IPS-15b (cell line): Measurements from ENCODE around the gene CLHC1.

Source experiments
- H3K27me3 ChIP-seq: one replicate; pipeline ENCODE4 v1.6.1; 2013; ENCODE audit warnings: low read length; ENCODE audit not compliant: control insufficient read depth, insufficient read depth
- H3K36me3 ChIP-seq: one replicate; pipeline ENCODE4 v1.6.1; 2013; ENCODE audit warnings: low read length; ENCODE audit not compliant: control insufficient read depth, insufficient read depth
- H3K4me1 ChIP-seq: one replicate; pipeline ENCODE4 v1.6.1; 2013; ENCODE audit warnings: mild to moderate bottlenecking, low read length; ENCODE audit not compliant: control insufficient read depth, insufficient read depth
- H3K4me3 ChIP-seq: one replicate; pipeline ENCODE4 v1.5.1; 2013; ENCODE audit warnings: low read depth, low read length
- H3K9ac ChIP-seq: one replicate; pipeline ENCODE4 v1.6.1; 2013; ENCODE audit warnings: low read depth, mild to moderate bottlenecking, low read length
- H3K9me3 ChIP-seq: one replicate; pipeline ENCODE4 v1.6.1; 2013; ENCODE audit warnings: mild to moderate bottlenecking, low read length; ENCODE audit not compliant: control insufficient read depth, insufficient read depth

The CLHC1 gene

DNA sequence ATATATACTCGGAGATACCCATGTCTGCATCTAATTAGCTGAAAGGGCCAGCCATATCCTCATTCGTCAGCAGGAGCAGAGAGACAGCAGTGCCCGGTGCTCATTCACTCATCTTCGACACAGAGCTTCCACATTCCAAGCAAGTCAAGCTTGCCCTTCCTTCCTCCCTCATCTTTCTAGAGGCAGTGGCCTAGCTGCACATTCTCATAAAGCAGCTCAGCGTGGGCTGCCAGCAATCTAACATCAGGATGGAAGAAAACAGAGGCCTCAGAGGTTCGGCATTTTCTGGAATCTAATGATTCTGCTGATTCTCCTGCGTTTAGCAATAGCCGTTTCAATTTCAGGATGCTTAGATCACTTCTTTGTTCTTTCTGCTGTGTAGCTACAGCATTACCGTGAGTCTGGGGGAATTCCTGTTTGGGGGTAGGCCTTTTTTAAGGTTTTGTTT is 68.8 kb downstream of the CLHC1 start:
- Histone ChIP-seq H3K27me3 (no peaks in the 10 kb centered on the region), H3K4me3 (no peak overlapping the region), H3K4me1 (peaks cover 11% of the 10 kb centered on the region)

DNA sequence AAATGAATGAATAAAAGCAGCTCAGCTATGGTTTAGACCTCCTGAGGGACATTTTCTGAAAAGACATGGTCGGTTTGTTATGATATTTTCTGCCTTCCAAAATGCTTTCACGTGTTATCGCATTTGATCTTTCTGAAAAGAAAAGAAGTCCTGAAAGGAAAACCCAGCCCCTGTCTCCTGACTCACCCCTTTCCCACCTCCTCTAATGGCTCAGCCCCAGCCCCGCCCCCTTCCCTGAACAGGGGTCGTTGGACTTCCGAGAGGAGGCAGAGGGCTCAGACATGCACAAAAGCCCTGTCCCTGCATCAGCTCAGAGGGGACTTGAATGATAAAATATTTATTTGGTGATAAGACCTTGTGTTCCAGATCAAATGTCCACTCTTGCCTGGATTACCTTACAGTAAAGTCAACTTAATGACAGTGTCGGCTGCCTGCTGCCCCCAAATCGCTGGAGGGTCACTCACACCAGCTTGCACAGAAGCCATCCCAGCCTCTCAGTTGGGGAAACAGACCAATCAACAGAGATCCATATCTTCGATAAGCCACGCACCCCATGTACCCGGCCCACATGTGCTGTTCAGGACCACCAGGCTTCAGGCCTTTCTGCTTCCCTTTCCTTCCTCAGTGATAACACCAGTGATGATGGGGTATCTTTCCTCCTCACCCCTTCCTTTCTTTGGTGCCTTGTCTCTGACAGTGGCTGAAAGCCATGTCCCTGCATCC is 69.6 kb downstream of the CLHC1 start:
- H3K9me3 ChIP-seq = no peaks in the 10 kb centered on the region
- H3K9ac ChIP-seq = no peak overlapping the region
- H3K4me3 ChIP-seq = no peak overlapping the region
- H3K4me1 ChIP-seq = peaks cover 4% of the 10 kb centered on the region
- H3K36me3 ChIP-seq = no peaks in the 10 kb centered on the region
- no peaks in the 10 kb centered on the region for H3K27me3 ChIP-seq

More for the DNA sequence above, 68.8 kb downstream of the CLHC1 start:
- no peak overlapping the region for H3K9ac ChIP-seq
- H3K9me3 ChIP-seq = no peaks in the 10 kb centered on the region
- no peaks in the 10 kb centered on the region for H3K36me3 ChIP-seq

DNA sequence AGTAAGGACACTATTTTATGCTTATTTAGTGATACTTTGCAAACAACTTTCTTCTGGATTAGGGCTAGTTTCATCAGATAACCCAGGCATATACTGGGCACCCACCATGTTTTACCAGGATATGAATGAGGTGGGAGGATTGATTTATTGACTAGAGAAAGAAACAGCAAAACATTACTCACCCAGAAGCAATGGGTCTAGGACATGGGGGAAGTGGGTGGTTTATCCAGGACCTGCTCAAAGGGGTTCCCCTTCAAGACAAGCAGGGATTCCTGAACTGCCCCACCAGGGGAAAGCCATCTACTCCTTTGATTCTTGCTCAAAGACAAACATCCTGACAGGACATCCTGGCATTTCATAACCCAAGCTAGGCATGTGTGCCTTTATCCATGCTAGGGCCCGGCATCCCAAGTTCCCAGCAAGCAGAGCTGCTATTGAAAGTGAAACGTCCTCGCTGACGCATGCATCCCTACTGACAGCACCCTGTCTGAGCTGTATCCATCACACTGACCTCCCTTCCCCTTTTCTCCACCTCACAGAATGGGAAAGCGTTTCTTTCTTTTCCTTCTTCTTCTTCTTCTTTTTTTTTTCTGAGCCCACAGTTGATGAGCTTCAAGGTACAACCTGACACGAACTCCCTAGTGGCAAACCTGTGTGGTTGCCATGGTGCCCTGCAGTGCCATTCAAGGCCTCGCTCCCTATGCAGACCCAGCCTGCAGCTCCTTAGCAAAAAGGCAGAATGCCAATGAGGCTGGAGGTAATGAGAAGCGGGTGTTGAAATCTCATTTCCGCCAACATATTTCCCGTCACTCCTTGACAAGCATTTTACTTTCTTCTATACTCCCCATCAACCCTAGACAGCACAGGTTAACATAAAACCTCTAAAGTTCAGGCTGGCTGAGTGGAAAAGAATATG is 70.5 kb downstream of the CLHC1 start:
- no peaks in the 10 kb centered on the region for H3K27me3 ChIP-seq
- H3K36me3 ChIP-seq = no peaks in the 10 kb centered on the region
- peaks cover 4% of the 10 kb centered on the region for H3K4me1 ChIP-seq
- no peak overlapping the region for H3K4me3 ChIP-seq
- H3K9me3 ChIP-seq = no peaks in the 10 kb centered on the region
- no peak overlapping the region for H3K9ac ChIP-seq

DNA sequence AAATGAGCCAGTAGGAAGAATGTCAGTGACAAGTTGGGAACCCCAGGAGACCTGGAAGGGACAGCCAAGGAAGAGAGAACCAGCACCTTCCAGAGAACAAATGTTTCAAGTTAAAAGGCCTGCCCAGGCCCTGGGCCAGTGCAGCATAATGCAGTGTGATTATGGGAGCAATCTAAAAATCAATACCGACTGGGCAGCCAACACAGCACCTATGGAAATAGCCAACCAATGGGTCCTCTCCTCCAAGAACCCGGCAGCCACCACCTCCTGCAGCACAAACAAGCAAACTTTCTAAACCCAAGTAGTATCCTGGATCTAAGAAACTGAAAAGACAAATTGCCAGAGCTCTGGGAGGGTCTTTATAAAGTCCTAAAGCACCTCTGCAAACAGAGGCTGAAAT is 71.7 kb downstream of the CLHC1 start:
- H3K9me3 ChIP-seq = no peaks in the 10 kb centered on the region
- no peak overlapping the region for H3K4me3 ChIP-seq
- H3K4me1 ChIP-seq = peaks cover 4% of the 10 kb centered on the region
- H3K9ac ChIP-seq = no peak overlapping the region
- no peaks in the 10 kb centered on the region for H3K27me3 ChIP-seq
- H3K36me3 ChIP-seq = no peaks in the 10 kb centered on the region

DNA sequence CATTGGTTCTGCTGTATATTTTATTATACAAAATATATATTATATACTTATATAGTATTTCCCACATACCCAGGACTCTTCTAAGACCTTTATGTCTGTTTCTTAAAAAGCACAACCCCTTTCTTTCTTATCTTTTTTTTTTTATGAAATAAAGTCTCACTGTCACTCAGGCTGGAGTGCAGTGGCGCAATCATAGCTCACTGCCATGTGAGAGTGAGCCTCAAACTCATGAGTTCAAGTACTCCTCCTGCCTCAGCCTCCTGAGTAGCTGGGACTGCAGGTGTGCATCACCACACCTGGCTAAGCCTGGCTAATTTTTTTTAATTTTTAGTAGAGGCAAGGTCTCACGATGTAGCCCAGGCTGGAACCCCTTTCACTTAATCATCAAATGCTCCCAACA is 72.3 kb downstream of the CLHC1 start:
- Histone ChIP-seq H3K9ac (no peak overlapping the region), H3K4me3 (no peak overlapping the region), H3K4me1 (peaks cover 4% of the 10 kb centered on the region), H3K36me3 (no peaks in the 10 kb centered on the region), H3K9me3 (no peaks in the 10 kb centered on the region), H3K27me3 (no peaks in the 10 kb centered on the region)

DNA sequence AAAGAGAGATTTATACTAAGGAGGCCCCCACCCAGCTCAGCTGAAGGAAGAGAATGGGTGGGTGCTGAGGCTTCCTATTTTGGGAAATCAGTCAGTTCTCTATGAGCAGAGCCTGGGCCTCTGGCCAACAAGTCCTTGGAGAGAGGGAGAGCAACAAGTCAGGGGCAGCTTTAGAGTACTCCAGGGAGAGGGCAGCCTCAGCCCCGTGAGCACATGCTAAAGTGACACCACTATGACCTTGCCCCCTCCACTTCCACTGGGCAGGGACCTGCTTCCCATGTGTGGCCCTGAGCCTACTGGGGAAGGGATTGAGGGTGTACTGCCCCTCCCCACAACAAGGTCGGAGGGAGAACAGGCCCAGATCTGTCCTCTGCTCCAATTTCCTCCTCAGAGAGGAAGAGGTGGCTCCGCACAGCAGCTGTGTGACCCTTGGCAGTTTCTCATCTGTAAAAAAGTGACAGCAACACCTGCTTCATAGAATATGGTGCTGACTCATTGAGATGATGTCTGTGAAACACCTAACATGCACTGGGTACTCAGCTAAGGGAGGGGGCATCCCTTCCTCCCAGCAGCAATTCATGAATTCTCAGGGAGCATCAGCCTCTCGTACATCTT is 72.9 kb downstream of the CLHC1 start:
- no peaks in the 10 kb centered on the region for H3K27me3 ChIP-seq
- no peak overlapping the region for H3K4me3 ChIP-seq
- no peaks in the 10 kb centered on the region for H3K36me3 ChIP-seq
- peaks cover 7% of the 10 kb centered on the region for H3K4me1 ChIP-seq
- H3K9me3 ChIP-seq = no peaks in the 10 kb centered on the region
- no peak overlapping the region for H3K9ac ChIP-seq

DNA sequence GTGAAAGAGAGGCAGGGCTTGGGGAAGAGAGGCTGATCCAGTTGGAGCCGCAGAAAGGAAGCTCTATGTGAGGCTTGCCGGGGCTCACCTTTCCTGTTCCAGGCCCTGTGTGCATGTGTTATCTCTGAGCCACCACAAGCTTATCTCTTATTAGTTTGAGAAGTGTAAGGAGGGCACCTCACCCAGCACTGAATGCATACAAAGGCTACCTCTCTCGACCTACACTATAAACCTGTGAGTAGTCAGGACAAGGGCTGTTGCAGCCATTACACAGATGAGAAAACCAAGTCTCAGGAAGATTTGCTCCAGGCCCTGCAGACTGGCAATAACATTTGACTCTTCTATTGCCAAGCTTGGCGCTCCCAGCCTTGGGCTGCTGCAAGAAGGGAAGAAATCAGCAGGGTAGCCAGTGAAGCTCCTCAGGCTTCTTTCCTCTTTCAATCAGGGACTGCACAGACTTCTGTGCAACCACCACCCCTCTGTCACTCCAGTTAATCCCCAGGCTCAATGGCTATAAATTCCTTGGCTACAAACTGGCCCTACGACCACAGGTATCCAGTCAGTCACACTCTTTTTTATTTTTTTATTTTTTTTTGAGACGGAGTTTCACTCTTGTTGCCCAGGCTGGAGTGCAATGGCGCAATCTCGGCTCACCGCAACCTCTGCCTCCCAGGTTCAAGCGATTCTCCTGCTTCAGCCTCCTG is 73.8 kb downstream of the CLHC1 start:
- no peaks in the 10 kb centered on the region for H3K27me3 ChIP-seq
- no peak overlapping the region for H3K9ac ChIP-seq
- H3K4me1 ChIP-seq = peaks cover 6% of the 10 kb centered on the region
- H3K36me3 ChIP-seq = no peaks in the 10 kb centered on the region
- H3K4me3 ChIP-seq = no peak overlapping the region
- no peaks in the 10 kb centered on the region for H3K9me3 ChIP-seq

DNA sequence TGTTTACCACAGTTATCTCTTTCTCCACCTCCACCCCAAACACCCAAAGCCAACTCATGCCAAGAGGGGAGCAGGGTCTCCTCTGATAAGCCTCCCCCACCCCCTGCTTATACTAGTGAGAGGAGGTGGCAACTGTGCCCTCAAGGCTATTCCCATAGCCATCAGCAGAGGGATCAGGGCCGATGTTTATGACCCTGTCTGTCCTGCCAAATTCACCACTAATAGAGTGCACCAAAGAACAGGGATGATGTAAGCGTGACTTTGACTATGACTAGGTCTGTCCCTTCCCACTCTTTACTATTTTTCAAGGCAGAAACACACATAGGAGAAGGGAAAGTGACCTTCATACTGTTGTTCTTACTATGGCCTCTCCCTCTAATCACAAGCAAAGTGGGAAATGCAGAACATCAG is 74.6 kb downstream of the CLHC1 start:
- no peaks in the 10 kb centered on the region for H3K9me3 ChIP-seq
- H3K36me3 ChIP-seq = no peaks in the 10 kb centered on the region
- peaks cover 6% of the 10 kb centered on the region for H3K4me1 ChIP-seq
- no peak overlapping the region for H3K4me3 ChIP-seq
- H3K9ac ChIP-seq = no peak overlapping the region
- H3K27me3 ChIP-seq = no peaks in the 10 kb centered on the region

DNA sequence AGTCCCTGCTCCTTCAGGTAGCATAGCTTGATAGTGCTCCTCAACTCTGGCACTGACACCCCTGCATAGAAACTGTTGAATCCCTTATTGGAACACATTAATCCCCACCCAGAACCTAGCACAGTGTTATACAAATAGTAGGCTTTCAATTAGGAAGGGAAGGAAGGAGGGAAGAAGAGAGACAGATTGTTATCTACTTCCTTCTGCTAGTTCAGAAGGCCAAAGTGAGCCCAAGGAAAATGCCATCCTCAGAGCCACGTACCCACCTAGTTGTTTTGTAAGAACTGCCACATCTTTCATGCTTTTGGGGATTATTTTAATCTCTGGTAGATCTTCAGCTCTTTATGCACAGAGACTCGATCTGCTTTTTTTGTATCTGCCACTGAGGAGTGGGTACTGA is 75.1 kb downstream of the CLHC1 start:
- Histone ChIP-seq H3K4me1 (peaks cover 6% of the 10 kb centered on the region), H3K27me3 (no peaks in the 10 kb centered on the region), H3K9me3 (no peaks in the 10 kb centered on the region), H3K9ac (no peak overlapping the region), H3K4me3 (no peak overlapping the region), H3K36me3 (no peaks in the 10 kb centered on the region)

DNA sequence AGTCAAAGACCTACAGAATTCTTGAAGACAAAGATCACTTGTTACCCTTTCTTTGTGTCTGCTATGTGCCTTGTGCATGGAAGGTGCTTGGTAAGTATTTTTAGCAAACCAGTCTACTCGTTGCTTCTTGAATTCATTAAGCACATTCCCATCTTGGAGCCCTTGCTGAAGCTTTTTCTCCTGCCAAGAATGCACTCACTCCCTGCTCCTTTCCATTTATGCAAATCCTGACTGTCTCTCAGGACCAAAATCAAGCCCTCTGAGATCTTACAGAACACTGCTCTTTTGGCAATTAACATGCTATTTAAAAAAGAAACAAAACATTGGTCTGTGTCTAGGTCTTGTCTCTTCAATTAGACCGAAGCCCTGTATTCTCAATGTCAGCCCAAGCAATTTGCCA is 75.8 kb downstream of the CLHC1 start:
- H3K27me3 ChIP-seq = no peaks in the 10 kb centered on the region
- H3K4me1 ChIP-seq = peaks cover 6% of the 10 kb centered on the region
- no peak overlapping the region for H3K9ac ChIP-seq
- no peak overlapping the region for H3K4me3 ChIP-seq
- no peaks in the 10 kb centered on the region for H3K9me3 ChIP-seq
- H3K36me3 ChIP-seq = no peaks in the 10 kb centered on the region

DNA sequence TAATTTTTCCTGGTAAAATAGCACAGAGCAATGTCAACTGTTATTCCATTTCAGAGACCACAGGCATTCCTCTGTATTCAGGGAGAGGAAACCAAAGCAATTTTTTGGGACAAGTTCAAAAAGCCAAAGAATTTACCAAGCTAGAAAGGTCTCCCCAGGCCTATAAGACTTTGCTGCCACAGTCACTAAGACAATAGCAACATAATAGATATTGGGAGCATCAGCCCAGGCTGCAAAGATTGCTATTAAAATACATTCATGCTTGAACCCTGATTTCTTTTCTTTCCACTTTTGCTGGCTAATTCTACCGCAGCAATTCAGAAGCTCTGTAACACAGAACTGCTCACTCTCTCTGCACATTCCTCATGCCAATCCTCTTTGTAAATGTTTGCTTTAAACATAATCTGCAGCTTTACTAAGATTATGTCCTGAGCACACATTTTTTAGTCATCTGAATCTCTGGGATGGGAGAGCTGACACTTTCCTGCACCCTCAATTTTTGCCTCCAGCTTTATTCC is 76.3 kb downstream of the CLHC1 start:
- peaks cover 6% of the 10 kb centered on the region for H3K4me1 ChIP-seq
- no peaks in the 10 kb centered on the region for H3K27me3 ChIP-seq
- no peak overlapping the region for H3K9ac ChIP-seq

More for the DNA sequence above, 76.3 kb downstream of the CLHC1 start:
- H3K9me3 ChIP-seq = no peaks in the 10 kb centered on the region
- no peak overlapping the region for H3K4me3 ChIP-seq
- no peaks in the 10 kb centered on the region for H3K36me3 ChIP-seq
